K562 (cell line): ENCODE data around the gene KIF3B. TPM values are rescaled to one million over a fixed set of nuclear protein-coding genes. Genes with fewer than 3 reads are reported as not detected.

ENCODE experiments used
- ATF2 ChIP-seq: sonication (generic); formaldehyde crosslinking; IDR thresholded peaks from 2 replicates; pipeline ENCODE4 v1.8.1; 2022; ENCODE audit warnings: missing genetic modification reagents
- DIDO1 ChIP-seq: fragments of 450-650 bp; IDR thresholded peaks from 2 replicates; pipeline ENCODE4 v1.6.1; 2016; ENCODE audit warnings: low read depth, missing biosample characterization, missing genetic modification characterization
- EP300 ChIP-seq: IDR thresholded peaks from 2 replicates; pipeline ENCODE4 v1.6.1; 2012; ENCODE audit warnings: low read length, improper control_type of control experiment
- ERF ChIP-seq: fragments of 450-650 bp; formaldehyde crosslinking; IDR thresholded peaks from 2 replicates; pipeline ENCODE4 v1.4.0; 2020; ENCODE audit warnings: mild to moderate bottlenecking, mixed read lengths
- FOSL1 ChIP-seq: fragments of 200-800 bp; sonication (Bioruptor generic); conservative IDR thresholded peaks from 2 replicates; pipeline ENCODE4 v1.6.1; 2016; ENCODE audit warnings: missing genetic modification characterization, missing compliant biosample characterization
- JUN ChIP-seq, 2 experiments: sonication (generic) in 1 of 2; formaldehyde crosslinking in 1 of 2; IDR thresholded peaks; 2 replicates each; pipeline versions ENCODE4 v1.6.1 to v1.8.0; 2012 to 2022; ENCODE audit warnings: borderline replicate concordance in 2 of 2, mild to moderate bottlenecking in 2 of 2, improper control_type of control experiment in 1 of 2, low read depth in 1 of 2, low read length in 1 of 2, missing genetic modification reagents in 1 of 2
- KDM4B ChIP-seq, 2 experiments: fragments of 450-650 bp in 1 of 2; sonication (generic) in 1 of 2; IDR thresholded peaks; 2 replicates each; pipeline ENCODE4 v1.6.1; 2016 to 2017; ENCODE audit warnings: borderline replicate concordance in 2 of 2, antibody characterized with exemption in 1 of 2, low read depth in 1 of 2, mild to moderate bottlenecking in 1 of 2
- MAFK ChIP-seq: IDR thresholded peaks from 2 replicates; pipeline ENCODE4 v1.6.1; 2011; ENCODE audit warnings: low read length, improper control_type of control experiment
- NUFIP1 ChIP-seq: fragments of 450-650 bp; IDR thresholded peaks from 2 replicates; pipeline ENCODE4 v1.6.1; 2018; ENCODE audit not compliant: partially characterized antibody
- RBM15 ChIP-seq: fragments of 200-400 bp; formaldehyde crosslinking; IDR thresholded peaks from 2 replicates; pipeline ENCODE4 v1.6.1; 2018; ENCODE audit warnings: mild to moderate bottlenecking, low read length, moderate library complexity; ENCODE audit not compliant: insufficient read depth
- RFX7 ChIP-seq: fragments of 250-450 bp; sonication (Bioruptor Pico); IDR thresholded peaks from 2 replicates; pipeline ENCODE4 v1.5.1; 2021; ENCODE audit warnings: mild to moderate bottlenecking
- SMC3 ChIP-seq: conservative IDR thresholded peaks from 2 replicates; pipeline ENCODE4 v1.6.1; 2011; ENCODE audit warnings: low read depth, low read length, improper control_type of control experiment; ENCODE audit not compliant: insufficient read depth
- TAF7 ChIP-seq: fragments of 450-650 bp; IDR thresholded peaks from 2 replicates; pipeline ENCODE4 v1.6.1; 2016; ENCODE audit warnings: missing genetic modification characterization, missing compliant biosample characterization
- ZNF318 ChIP-seq, 2 experiments: fragments of 450-650 bp; IDR thresholded peaks; 2 replicates each; pipeline ENCODE4 v1.6.1; 2016; ENCODE audit warnings: mild to moderate bottlenecking in 2 of 2, borderline replicate concordance in 1 of 2, low read depth in 1 of 2, moderate library complexity in 1 of 2
- ZNF431 ChIP-seq: sonication (generic); formaldehyde crosslinking; IDR thresholded peaks from 2 replicates; pipeline ENCODE4 v1.8.0; 2022; ENCODE audit warnings: mild to moderate bottlenecking, missing genetic modification reagents
- ZNF740 ChIP-seq, 3 experiments: fragments of 200-800 bp in 1 of 3; sonication (Bioruptor generic) in 1 of 3; sonication (generic) in 1 of 3; formaldehyde crosslinking in 1 of 3; IDR thresholded peaks; 2 replicates each; pipeline versions ENCODE4 v1.6.1 to v1.8.0; 2016 to 2022; ENCODE audit warnings: mild to moderate bottlenecking in 2 of 3, missing compliant biosample characterization in 2 of 3, missing genetic modification characterization in 2 of 3, missing genetic modification reagents in 1 of 3
- polyA plus RNA-seq, 8 experiments: library from polyadenylated mRNA; depleted of rRNA in 4 of 8; stranded (reverse) in 5 of 8; unstranded in 3 of 8; fragments of >200 nt; fragmentation: Nextera tagmentation in 2 of 8; fragmentation: Illumina TruSeq in 1 of 8; extraction: Ambion mirVana in 2 of 8; extraction: Trizol in 1 of 8; gene quantifications; 2 replicates each; pipeline versions ENCODE4 v1.2.1 to v1.2.3, GENCODE V29; 2011 to 2014; ENCODE audit warnings: inconsistent platforms in 1 of 8, missing spikeins in 1 of 8
- total RNA-seq, 7 experiments: library from RNA; depleted of rRNA in 6 of 7; stranded (reverse); fragments of >200 nt in 6 of 7; fragmentation: Illumina TruSeq in 2 of 7; extraction: Trizol in 2 of 7; gene quantifications; 2 replicates each; pipeline versions ENCODE4 v1.2.1 to v1.2.3, GENCODE V29; 2011 to 2021; ENCODE audit warnings: low replicate concordance in 1 of 7

The KIF3B gene
- total and polyA plus RNA-seq, 9 of the 15 experiments (the other 6 are each of a cell fraction or from before 2014, with no cell fraction given) = 2.9 to 12.3 (median 8.6) TPM

- TF ChIP-seq ZNF740 (CRISPR knock-in tag; IDR thresholded peaks at IDR 0.05) (no peak), ZNF740 (tag; IDR thresholded peaks at IDR 0.05) (no peak), RFX7 (no peak), ZNF318 (IDR thresholded peaks at IDR 0.05; ENCODE audit: borderline replicate concordance in 1 of 2, low read depth in 1 of 2) (no peak), FOSL1 (tag) (peak; percentile 93), KDM4B (IDR thresholded peaks at IDR 0.05; ENCODE audit: borderline replicate concordance in 2 of 2, low read depth in 1 of 2) (no peak), TAF7 (tag) (no peak), ZNF431 (CRISPR knock-in tag) (no peak), RBM15 (no peak), NUFIP1 (no peak), ERF (no peak), MAFK (peak; percentile 46), DIDO1 (no peak), JUN (IDR thresholded peaks at IDR 0.05; ENCODE audit: borderline replicate concordance, low read depth, low read length) (peak; percentile 76), JUN (CRISPR knock-in tag; IDR thresholded peaks at IDR 0.05; ENCODE audit: borderline replicate concordance) (no peak), EP300 (peak; percentile 21; the same call in 1 of the 2 replicates), ATF2 (no peak), SMC3 (no peak)
These were observed 48.5 kb downstream of the KIF3B start (continued) for GRCh38 chr20:32325706-32326503.
